Calu3 (cell line): ENCODE data around the gene BSND. TPM values are rescaled to one million over a fixed set of nuclear protein-coding genes. Genes with fewer than 3 reads are reported as not detected.

Experiments used
- BruUV-seq: library from RNA; stranded (reverse); fragments of 400-500 nt; replicated peaks from 2 replicates; lab custom pipeline; 2021; lab: Mats Ljungman, UMichigan
- CTCF ChIA-PET: fragments of 300-600 bp; sonication (Branson Sonifier 250); formaldehyde crosslinking; loops from one replicate; lab custom pipeline; 2022; ENCODE audit warnings: antibody characterized with exemption; lab: Charles Lee
- DNase-seq: peaks from one replicate; pipeline ENCODE4 v3.0.0; 2022
- H3K27ac Mint-ChIP-seq: one replicate; pipeline ENCODE4 v1.8.0; 2022; ENCODE audit warnings: mixed read lengths; ENCODE audit not compliant: unreplicated experiment
- H3K27me3 Mint-ChIP-seq: one replicate; pipeline ENCODE4 v1.8.0; 2022; ENCODE audit warnings: mixed read lengths; ENCODE audit not compliant: unreplicated experiment
- H3K36me3 Mint-ChIP-seq: one replicate; pipeline ENCODE4 v1.8.0; 2022; ENCODE audit warnings: mild to moderate bottlenecking, moderate library complexity, mixed read lengths; ENCODE audit not compliant: insufficient read depth, unreplicated experiment
- H3K4me1 Mint-ChIP-seq: one replicate; pipeline ENCODE4 v1.8.0; 2022; ENCODE audit warnings: mild to moderate bottlenecking, low read depth, mixed read lengths; ENCODE audit not compliant: unreplicated experiment
- H3K4me3 Mint-ChIP-seq: one replicate; pipeline ENCODE4 v1.8.0; 2022; ENCODE audit warnings: mild to moderate bottlenecking, low read depth, moderate library complexity, mixed read lengths; ENCODE audit not compliant: unreplicated experiment
- H3K9me3 Mint-ChIP-seq: one replicate; pipeline ENCODE4 v1.8.0; 2022; ENCODE audit warnings: low read depth, mixed read lengths; ENCODE audit not compliant: unreplicated experiment
- CTCF ChIP-seq: fragments of 200-600 bp; IDR thresholded peaks from one replicate; pipeline ENCODE4 v1.8.0; 2022; ENCODE audit warnings: antibody characterized with exemption; ENCODE audit not compliant: unreplicated experiment
- intact Hi-C: fragments of 100-400 bp; cut with micrococcal nuclease; formaldehyde crosslinking; loops from one replicate; pipeline ENCODE4 v1.10.0; 2022; ENCODE audit not compliant: unreplicated experiment
- total RNA-seq: library from RNA; stranded (reverse); gene quantifications from 2 replicates; pipeline ENCODE4 v1.2.3, GENCODE V29; 2022

BSND gene
- total RNA-seq, 1 experiment from 2014 or later, result not detected

DNA sequence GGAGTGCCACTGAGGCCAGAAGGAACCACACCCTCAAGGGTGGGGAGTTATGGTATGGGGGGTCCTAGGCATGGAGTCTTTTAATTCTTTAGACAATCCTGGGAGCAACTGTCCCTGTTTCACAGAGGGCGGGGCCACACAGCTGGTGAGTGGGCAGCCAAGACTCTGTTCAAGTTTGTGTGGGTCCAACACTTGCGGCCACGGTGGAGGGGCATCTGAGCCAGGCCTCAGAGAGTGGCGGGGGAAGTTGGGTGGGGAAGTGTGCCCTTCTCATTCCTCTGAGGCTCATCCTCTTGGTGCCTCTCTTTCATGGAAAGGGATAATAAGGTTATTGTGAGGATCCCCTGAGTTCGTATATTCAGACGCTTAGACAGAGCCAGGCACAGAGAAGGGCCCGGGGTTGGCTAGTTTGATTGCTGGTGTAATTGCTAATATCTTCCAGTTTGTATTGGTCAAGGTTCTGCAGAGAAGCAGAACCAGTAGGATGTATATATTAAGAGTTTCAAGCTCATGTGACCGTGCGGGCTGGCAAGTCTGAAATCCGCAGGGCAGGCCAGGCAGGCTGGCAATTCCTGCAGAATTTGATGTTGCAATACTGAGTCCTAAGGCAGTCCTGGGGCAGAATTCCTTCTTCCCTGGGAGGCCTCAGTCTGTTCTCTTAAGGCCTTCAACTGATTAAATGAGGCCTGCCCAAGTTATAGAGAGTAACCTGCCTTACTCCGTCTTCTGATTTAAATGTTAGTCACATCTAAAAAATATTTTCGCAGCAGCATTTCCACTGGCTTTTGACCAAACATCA lies 56.5 kb downstream of the BSND start:
- H3K4me1 Mint-ChIP-seq, result no peaks in the 10 kb centered on the region

GRCh38 chr1:55055951-55056631 lies 57.4 kb downstream of the BSND start:
- Mint-ChIP-seq H3K4me1 (no peaks in the 10 kb centered on the region), H3K9me3 (no peaks in the 10 kb centered on the region), H3K36me3 (peaks cover 33% of the 10 kb centered on the region), H3K27me3 (no peaks in the 10 kb centered on the region), H3K27ac (no peak overlapping the region), H3K4me3 (no peak overlapping the region)
- DNase-seq, result no peak
- CTCF ChIA-PET, result no interaction called here
- no TSS peak for BruUV-seq
- intact Hi-C loops, result no loop called here
- TF ChIP-seq CTCF, result no peak

More for the DNA sequence above, 56.5 kb downstream of the BSND start:
- no peak for DNase-seq
- BruUV-seq, result no TSS peak
- no peaks in the 10 kb centered on the region for H3K27me3 Mint-ChIP-seq
- H3K27ac Mint-ChIP-seq, result no peak overlapping the region
- CTCF ChIA-PET, result no interaction called here
- peaks cover 32% of the 10 kb centered on the region for H3K36me3 Mint-ChIP-seq
- no peak for TF ChIP-seq CTCF
- no peaks in the 10 kb centered on the region for H3K9me3 Mint-ChIP-seq
- intact Hi-C loops, result no loop called here
- H3K4me3 Mint-ChIP-seq, result no peak overlapping the region

DNA sequence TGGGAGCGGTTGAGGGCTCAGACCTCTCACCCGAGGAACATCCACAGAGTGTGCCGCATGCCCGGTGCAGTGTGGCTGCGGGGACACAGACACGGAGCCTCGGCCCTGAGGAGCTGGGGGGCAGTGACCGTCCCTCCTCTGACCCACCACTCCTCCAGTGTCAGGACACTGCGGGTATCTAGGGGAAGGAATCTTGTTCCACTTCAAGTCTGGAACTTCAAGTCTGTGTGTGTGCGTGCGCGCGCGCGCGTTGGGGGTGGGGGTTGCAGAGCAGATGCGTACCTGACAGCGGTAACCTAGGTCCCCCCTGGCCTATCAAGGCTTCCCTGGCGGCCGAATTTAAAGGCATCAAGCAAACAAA lies 57.9 kb downstream of the BSND start:
- intact Hi-C loops, result no loop called here
- Mint-ChIP-seq H3K4me1 (no peaks in the 10 kb centered on the region), H3K4me3 (no peak overlapping the region), H3K27ac (no peak overlapping the region), H3K9me3 (no peaks in the 10 kb centered on the region), H3K27me3 (no peaks in the 10 kb centered on the region), H3K36me3 (peaks cover 33% of the 10 kb centered on the region)
- no peak for DNase-seq
- BruUV-seq, result no TSS peak
- CTCF ChIA-PET, result no interaction called here
- no peak for TF ChIP-seq CTCF

DNA sequence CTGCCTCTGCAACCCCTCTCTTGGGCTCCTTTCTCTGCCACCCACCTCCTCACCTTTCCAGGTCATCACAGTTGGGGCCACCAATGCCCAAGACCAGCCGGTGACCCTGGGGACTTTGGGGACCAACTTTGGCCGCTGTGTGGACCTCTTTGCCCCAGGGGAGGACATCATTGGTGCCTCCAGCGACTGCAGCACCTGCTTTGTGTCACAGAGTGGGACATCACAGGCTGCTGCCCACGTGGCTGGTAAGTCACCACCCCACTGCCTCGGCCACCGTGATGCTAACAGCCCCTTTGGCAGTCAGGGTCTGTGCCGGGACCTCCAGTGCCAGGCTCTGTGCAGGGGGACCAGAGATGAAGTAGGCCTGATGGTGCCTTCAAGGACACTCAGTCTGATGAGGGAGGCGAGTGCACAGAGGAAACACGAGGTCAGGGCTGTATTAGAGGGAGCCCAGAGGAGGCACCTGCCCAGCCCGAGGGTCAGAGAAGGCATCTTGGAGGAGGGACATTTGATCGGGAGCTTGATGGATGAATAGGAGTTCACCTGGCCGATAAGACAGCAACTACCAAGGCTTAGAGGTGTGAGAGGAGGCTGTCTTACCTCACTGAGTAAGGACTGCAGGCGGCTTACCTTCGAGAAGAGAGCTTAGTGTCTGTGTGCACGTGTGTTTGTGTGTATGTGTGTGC lies 58.7 kb downstream of the BSND start:
- no peak overlapping the region for H3K27ac Mint-ChIP-seq
- no peak overlapping the region for H3K4me3 Mint-ChIP-seq
- H3K36me3 Mint-ChIP-seq, result peaks cover 27% of the 10 kb centered on the region
- H3K9me3 Mint-ChIP-seq, result no peaks in the 10 kb centered on the region
- TF ChIP-seq CTCF, result no peak
- no peaks in the 10 kb centered on the region for H3K27me3 Mint-ChIP-seq
- H3K4me1 Mint-ChIP-seq, result no peaks in the 10 kb centered on the region
- intact Hi-C loops, result no loop called here
- CTCF ChIA-PET, result no interaction called here
- DNase-seq, result no peak
- no TSS peak for BruUV-seq
